D721Med (cell line): ENCODE measurements around the gene GUCY2C.

Experiments
- DNase-seq: peaks from one replicate; pipeline ENCODE4 v3.0.0; 2011; ENCODE audit warnings: low spot score; ENCODE audit not compliant: insufficient read length
- FAIRE-seq: peaks from 2 replicates; lab custom pipeline; 2011; peaks lifted over from hg19 to GRCh38; lab: Jason Lieb, UNC
- TF ChIP-seq, protein P1 (sequence below): IDR thresholded peaks from 2 replicates; pipeline ENCODE4 v1.5.1; 2012; ENCODE audit warnings: mild to moderate bottlenecking, control low read depth; ENCODE audit not compliant: insufficient read depth; ENCODE audit errors: missing control alignments

Gene GUCY2C

DNA sequence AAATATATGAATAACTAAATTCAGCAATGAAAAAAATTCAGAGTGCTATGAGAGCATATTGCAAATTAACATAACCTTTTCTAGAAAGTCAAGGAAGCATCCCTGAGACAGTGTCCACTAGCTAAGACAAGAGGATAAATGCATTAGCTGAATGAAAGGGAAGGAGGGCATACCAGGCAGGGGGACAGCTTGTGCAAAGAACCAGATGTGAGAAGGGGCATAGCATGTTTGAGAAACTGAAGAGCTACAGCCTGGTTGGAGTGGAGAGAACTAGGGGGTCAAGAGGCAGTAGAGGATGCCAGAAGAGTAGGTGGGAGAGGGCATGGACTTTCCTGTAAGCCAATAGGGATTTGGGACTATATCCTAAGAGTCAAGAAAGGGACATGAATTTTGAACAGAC lies 2.2 kb upstream of the GUCY2C start:
- TF ChIP-seq, protein P1, sequence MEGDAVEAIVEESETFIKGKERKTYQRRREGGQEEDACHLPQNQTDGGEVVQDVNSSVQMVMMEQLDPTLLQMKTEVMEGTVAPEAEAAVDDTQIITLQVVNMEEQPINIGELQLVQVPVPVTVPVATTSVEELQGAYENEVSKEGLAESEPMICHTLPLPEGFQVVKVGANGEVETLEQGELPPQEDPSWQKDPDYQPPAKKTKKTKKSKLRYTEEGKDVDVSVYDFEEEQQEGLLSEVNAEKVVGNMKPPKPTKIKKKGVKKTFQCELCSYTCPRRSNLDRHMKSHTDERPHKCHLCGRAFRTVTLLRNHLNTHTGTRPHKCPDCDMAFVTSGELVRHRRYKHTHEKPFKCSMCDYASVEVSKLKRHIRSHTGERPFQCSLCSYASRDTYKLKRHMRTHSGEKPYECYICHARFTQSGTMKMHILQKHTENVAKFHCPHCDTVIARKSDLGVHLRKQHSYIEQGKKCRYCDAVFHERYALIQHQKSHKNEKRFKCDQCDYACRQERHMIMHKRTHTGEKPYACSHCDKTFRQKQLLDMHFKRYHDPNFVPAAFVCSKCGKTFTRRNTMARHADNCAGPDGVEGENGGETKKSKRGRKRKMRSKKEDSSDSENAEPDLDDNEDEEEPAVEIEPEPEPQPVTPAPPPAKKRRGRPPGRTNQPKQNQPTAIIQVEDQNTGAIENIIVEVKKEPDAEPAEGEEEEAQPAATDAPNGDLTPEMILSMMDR: no peak
- DNase-seq (no peak), FAIRE-seq (no peak)

- TF ChIP-seq, protein P1: no peak
- FAIRE-seq: no peak
- DNase-seq: no peak
Measured at GRCh38 chr12:14695715-14696141, 671 bp downstream of the GUCY2C start.

GRCh38 chr12:14694970-14695369 lies 1.4 kb downstream of the GUCY2C start:
- DNase-seq: no peak
- TF ChIP-seq, protein P1: no peak
- FAIRE-seq: no peak

GRCh38 chr12:14694145-14694714 lies 2.2 kb downstream of the GUCY2C start:
- FAIRE-seq: no peak
- TF ChIP-seq, protein P1: no peak
- no peak for DNase-seq

DNA sequence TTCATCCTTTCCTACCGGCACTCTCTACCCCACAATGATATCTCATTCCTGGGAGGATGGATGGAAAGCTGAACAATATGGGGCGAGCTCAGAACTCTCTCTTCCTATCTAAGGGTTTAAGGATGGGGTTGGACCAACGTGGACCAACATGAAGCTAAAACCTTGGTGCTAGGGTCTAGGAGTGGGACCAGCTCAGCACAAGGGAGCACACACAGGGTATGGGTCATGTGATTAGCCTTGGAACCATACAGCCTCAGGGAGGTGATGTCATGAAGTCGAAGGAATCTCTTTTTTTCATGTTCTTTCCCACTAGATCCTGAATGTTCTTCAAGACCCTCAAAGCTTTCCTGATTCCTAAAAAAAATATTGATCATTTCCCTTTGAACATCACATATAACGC lies 3.3 kb downstream of the GUCY2C start:
- TF ChIP-seq, protein P1: no peak
- FAIRE-seq (no peak), DNase-seq (no peak)

GRCh38 chr12:14691560-14691959 lies 4.8 kb downstream of the GUCY2C start:
- TF ChIP-seq, protein P1: no peak
- FAIRE-seq (no peak), DNase-seq (no peak)

DNA sequence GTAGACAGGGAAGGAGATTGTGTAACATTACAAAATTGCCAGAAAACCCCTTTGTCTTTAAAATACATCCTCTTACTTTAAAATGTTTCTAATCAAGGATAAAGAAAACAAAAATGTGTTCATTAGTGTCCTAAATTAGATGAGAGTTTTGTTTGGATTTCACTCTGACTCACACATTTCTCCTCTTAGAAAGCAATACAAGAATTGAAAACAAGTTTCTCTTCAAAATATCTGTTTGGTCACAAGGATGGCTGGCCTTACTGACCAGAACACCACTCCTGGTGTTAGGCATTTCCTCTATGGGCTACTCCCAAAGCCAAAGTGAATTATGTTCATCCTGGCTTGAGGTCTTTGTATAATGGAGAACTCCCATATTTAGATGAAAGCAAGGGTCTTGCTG lies 6.4 kb downstream of the GUCY2C start:
- TF ChIP-seq, protein P1: no peak
- FAIRE-seq (no peak), DNase-seq (no peak)
